Activated naive CD8-positive, alpha-beta T cell treated with anti-CD3 and anti-CD28 coated beads, Interleukin-2, amount 10 ng/mL, durations not matched to agents 7 days and 5 days (primary cell): Measurements from ENCODE around the gene PRR13. TPM values are rescaled to one million over a fixed set of nuclear protein-coding genes. Genes with fewer than 3 reads are reported as not detected.
A peak's percentile ranks its signal among the peaks of the same experiment; 100 is the strongest.

Source experiments
- ATAC-seq: fragments of 150-1000 bp; cut with Tn5 transposase; one replicate; pipeline ENCODE4 v1.10.0; 2021; ENCODE audit warnings: low read depth, moderate library complexity
- POLR2A ChIA-PET: fragments of 350-600 bp; sonication (Branson Sonifier 250); formaldehyde crosslinking; loops from one replicate; lab custom pipeline; 2021; ENCODE audit warnings: antibody characterized with exemption; lab: Charles Lee
- DNase-seq: peaks from one replicate; pipeline ENCODE4 v3.0.0; 2021
- H3K27ac Mint-ChIP-seq: one replicate; pipeline ENCODE4 v1.8.0; 2022; ENCODE audit warnings: mild to moderate bottlenecking, mixed read lengths
- H3K27me3 Mint-ChIP-seq: one replicate; pipeline ENCODE4 v1.8.0; 2022; ENCODE audit warnings: mild to moderate bottlenecking, moderate library complexity, mixed read lengths
- H3K36me3 Mint-ChIP-seq: one replicate; pipeline ENCODE4 v1.8.0; 2021; ENCODE audit warnings: mild to moderate bottlenecking, mixed read lengths
- H3K4me1 Mint-ChIP-seq: one replicate; pipeline ENCODE4 v1.8.0; 2021; ENCODE audit warnings: mixed read lengths
- H3K4me3 Mint-ChIP-seq: one replicate; pipeline ENCODE4 v1.8.0; 2022; ENCODE audit warnings: mild to moderate bottlenecking, moderate library complexity, mixed read lengths
- H3K9me3 Mint-ChIP-seq: one replicate; pipeline ENCODE4 v1.8.0; 2021; ENCODE audit warnings: mixed read lengths
- total RNA-seq, 2 experiments: library from RNA; stranded (reverse); gene quantifications; one replicate each; pipeline ENCODE4 v1.2.3, GENCODE V29; 2021

Gene PRR13
- total RNA-seq, 2 experiments from 2014 or later = 218 to 231 TPM

- Mint-ChIP-seq H3K4me3 (peak overlapping the region; percentile 91), H3K4me1 (peaks cover 31% of the 10 kb centered on the region), H3K27me3 (no peaks in the 10 kb centered on the region), H3K27ac (peak overlapping the region; percentile 78), H3K9me3 (no peaks in the 10 kb centered on the region), H3K36me3 (peaks cover 3% of the 10 kb centered on the region)
- POLR2A ChIA-PET = interaction anchor here (1.2 to 1.3 kb wide), 2 partner anchors 13 to 29 kb away, joined by 3 to 4 read pairs; no protein-coding TSS in a partner anchor
- ATAC-seq (no peak), DNase-seq (no peak)
Measured at GRCh38 chr12:53493610-53494391, 52.3 kb downstream of the PRR13 start.

Other genes starting within 250 kb of the PRR13 start
- 100 to 1,000 TPM; 415 to 420 TPM for gene ITGB7, start 234.5 kb upstream of the PRR13 start, total RNA-seq
- gene RARG, start 209.5 kb upstream of the PRR13 start, total RNA-seq = 10 to 100 TPM; 38.1 to 40.3 TPM
- 10 to 100 TPM; 90.5 to 91.0 TPM for gene ESPL1, start 173.4 kb upstream of the PRR13 start, total RNA-seq
- 100 to 1,000 TPM; 388 to 425 TPM for gene PFDN5, start 146.2 kb upstream of the PRR13 start, total RNA-seq
- gene MYG1, start 142.0 kb upstream of the PRR13 start, total RNA-seq = 10 to 100 TPM; 44.8 to 51.2 TPM
- 10 to 100 TPM; 65.0 to 67.0 TPM for gene AAAS, start 120.1 kb upstream of the PRR13 start, total RNA-seq
- gene SP7, start 105.4 kb upstream of the PRR13 start, total RNA-seq = not detected
- 10 to 100 TPM; 88.7 to 96.2 TPM for gene SP1, start 61.6 kb upstream of the PRR13 start, total RNA-seq
- not detected for gene AMHR2, start 17.9 kb upstream of the PRR13 start, total RNA-seq
- 100 to 1,000 TPM; 824 to 837 TPM for gene PCBP2, start 10.4 kb downstream of the PRR13 start, total RNA-seq
- 10 to 100 TPM; 24.6 to 30.0 TPM for gene MAP3K12, start 57.7 kb downstream of the PRR13 start, total RNA-seq
- 10 to 100 TPM; 32.3 to 34.9 TPM for gene TARBP2, start 59.5 kb downstream of the PRR13 start, total RNA-seq
- gene NPFF, start 65.8 kb downstream of the PRR13 start, total RNA-seq = not detected
- gene ATF7, start 184.6 kb downstream of the PRR13 start, total RNA-seq = 10 to 100 TPM; 30.2 to 33.5 TPM
- gene ATP5MC2, start 234.3 kb downstream of the PRR13 start, total RNA-seq = 100 to 1,000 TPM; 226 to 241 TPM